ENCODE results near the gene ATXN7L3.
A peak's percentile ranks its signal among the peaks of the same experiment; 100 is the strongest.
"Not testable (repeated sequence)": the region's sequence is repeated elsewhere in the genome, so short reads cannot be mapped to it uniquely, and the experiment has no call there.

ATXN7L3 gene, protein sequence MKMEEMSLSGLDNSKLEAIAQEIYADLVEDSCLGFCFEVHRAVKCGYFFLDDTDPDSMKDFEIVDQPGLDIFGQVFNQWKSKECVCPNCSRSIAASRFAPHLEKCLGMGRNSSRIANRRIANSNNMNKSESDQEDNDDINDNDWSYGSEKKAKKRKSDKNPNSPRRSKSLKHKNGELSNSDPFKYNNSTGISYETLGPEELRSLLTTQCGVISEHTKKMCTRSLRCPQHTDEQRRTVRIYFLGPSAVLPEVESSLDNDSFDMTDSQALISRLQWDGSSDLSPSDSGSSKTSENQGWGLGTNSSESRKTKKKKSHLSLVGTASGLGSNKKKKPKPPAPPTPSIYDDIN

DNA sequence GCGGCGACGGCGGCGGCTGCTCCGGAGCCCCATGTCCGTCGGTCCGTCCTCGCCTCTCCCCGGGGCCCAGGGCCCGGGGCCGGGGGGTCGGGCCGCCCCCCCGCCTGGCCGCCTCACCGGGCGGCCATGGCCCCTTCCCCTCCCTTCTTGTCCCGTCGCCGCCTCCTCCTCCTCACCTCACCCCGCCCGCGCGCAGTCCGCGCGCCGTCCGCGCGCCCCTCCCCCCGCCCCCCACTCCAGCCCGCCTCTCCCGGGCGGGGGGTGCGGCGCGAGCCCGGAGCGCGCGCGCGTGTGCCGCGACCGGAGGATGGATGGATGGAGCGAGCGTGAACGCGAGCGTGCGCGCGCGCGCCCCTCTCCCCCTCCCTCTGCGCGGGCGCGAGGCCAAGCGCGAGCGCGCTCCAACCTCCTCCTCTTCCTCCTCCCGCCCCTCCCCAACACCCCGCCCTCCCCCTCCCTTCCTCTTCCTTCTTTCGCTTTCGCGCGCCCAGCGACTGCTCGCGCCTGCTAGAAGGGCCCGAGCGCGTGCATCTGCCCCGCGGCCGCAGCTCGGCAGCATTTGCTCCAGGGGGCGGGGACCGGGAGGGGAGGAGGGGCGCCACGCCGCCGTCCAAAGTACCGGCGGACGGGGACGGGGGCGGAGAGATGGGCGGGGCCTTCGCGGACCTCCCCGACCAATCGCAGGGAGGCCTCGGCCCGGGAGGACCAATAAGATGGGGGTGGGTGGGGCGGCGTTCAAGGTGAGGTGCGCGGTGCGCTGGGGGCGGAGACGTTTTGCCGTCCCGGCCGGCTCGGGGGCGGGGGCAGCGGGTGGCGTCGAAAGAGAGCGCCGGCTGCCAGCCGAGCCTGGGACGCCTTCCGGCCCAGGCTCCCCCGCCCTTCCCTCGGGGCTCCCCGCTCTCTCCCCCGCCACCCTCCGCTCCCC is at the start of gene ATXN7L3:
Gene ATXN7L3 (minus strand): TSS at position 332 of the 925 bp plus-strand sequence. CDS start 1,814 bp downstream, outside the sequence.
- peak; percentile 70 for DNase-seq (ENCODE audit: low read depth, low spot score)
- Histone ChIP-seq H3K27ac (peak within 1 kb of the TSS; percentile 92), H3K9ac (ENCODE audit: insufficient read length) (peak within 1 kb of the TSS; percentile 93), H3K36me3 (ENCODE audit: insufficient read depth, low read length) (peaks cover 23% of the 10 kb centered on the region), H3K4me3 (peak within 1 kb of the TSS; percentile 76), H3K9me3 (ENCODE audit: low read depth, low read length) (no peaks in the 10 kb centered on the region)
- TF ChIP-seq EZH2 (IDR thresholded peaks at IDR 0.05) (no peak), POLR2AphosphoS5 (IDR thresholded peaks at IDR 0.05; ENCODE audit: borderline replicate concordance, low read depth, low read length) (peak; percentile 26; the same call in 1 of the 2 replicates)

DNA sequence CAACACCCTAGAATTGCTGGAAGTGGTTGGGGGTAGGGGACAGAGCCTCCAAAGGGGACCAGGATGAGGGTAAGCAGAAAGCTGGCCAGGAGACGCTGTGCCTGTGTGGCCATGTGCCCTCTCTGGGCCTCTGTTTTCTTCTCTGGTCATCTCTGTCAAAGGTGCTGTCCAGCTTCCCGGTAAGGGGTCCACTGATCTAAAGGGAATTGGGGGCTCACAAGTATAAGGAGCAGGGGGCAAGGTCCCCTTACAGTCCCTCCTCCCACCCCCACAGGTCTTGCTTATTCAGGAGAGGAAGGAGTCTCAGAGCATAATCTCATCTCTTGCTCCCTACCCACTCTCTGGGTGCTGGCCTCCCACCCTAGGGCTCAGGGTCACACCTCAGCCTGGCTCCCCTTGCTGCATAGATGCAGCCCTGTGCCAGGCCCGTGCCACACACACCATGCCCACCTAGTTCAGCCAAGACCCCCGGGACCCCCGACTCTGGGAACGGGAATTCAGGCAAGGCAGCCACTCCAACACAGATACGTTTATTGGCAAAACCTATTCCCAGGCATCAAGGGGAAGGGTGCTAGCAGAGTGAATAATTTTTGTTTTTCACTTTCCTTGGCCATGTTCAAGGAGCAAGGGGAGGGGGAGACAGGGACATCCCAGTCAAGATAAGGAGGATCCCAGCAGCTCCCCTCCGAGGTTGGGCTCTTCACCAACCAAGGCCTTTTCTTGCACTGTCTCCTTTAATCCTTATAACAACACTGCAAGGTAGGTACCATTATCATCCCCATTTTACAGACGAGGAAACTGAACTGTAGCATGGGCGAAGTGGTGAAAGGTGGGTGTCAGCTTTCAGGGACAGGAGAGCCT is 48.4 kb upstream of the ATXN7L3 start:
- Histone ChIP-seq H3K27ac (no peak overlapping the region), H3K36me3 (ENCODE audit: insufficient read depth, low read length) (no peaks in the 10 kb centered on the region), H3K9ac (ENCODE audit: insufficient read length) (no peak overlapping the region), H3K4me3 (no peak overlapping the region), H3K9me3 (ENCODE audit: low read depth, low read length) (no peaks in the 10 kb centered on the region)
- DNase-seq (ENCODE audit: low read depth, low spot score): no peak
- no peak for TF ChIP-seq EZH2 (IDR thresholded peaks at IDR 0.05)

DNA sequence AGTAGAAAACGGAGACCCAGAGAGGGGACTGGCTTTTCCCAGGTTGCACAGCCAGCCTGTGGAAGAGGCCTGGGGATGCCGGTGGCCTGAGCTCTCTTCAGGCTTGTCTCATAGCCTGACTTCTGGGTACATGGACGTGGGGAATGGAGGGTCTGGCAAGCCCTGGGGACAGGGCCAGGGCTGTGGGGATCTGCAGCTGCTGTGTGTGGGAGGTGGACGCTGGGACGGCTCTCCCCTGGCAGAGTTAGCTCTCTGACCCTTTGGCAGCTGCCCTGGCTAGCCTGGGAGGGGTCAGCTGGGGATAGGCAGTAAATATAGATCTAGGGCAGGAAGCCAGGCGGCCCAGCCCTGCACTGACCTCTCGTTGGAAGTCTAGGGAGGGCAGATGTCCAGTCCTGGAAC is 47.8 kb upstream of the ATXN7L3 start:
- H3K27ac ChIP-seq: no peak overlapping the region
- TF ChIP-seq FOXP2 (optimal IDR thresholded peaks at IDR 0.05; ENCODE audit: control extremely low read depth, extremely low read length, insufficient read depth): no peak
- TF ChIP-seq POLR2AphosphoS5 (IDR thresholded peaks at IDR 0.05; ENCODE audit: borderline replicate concordance, low read depth, low read length): no peak
- no peak for TF ChIP-seq EZH2 (IDR thresholded peaks at IDR 0.05)
- no peak overlapping the region for H3K4me3 ChIP-seq
- H3K9me3 ChIP-seq (ENCODE audit: low read depth, low read length): no peaks in the 10 kb centered on the region
- H3K36me3 ChIP-seq (ENCODE audit: insufficient read depth, low read length): no peaks in the 10 kb centered on the region
- DNase-seq (ENCODE audit: low read depth, low spot score): no peak
- H3K9ac ChIP-seq (ENCODE audit: insufficient read length): no peak overlapping the region

DNA sequence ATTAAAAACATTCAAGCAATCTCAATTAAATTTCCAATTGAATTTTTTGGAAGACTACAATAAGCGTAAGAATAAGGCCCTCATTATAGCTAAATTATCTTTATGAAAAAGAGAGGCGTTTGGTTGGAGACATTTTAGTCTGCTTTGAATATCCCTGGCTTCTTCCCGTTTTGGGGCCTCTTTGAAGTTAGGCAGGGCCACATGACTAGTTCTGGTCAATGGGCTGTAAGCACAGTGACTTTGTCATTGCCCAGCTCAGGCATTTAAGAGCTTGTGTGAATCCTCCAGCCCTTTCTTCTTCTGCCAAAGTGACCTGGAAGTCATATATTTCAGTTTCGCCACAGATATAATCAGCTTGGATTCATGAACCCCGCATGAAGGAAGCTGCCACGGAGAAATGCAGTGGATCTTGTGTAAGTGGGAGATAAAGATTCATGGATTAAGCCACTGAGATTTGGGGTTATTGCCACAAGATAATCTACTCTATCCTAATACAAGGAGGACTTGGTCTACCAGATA is 41.5 kb upstream of the ATXN7L3 start:
- Histone ChIP-seq H3K27ac (no peak overlapping the region), H3K9ac (ENCODE audit: insufficient read length) (no peak overlapping the region), H3K4me3 (no peak overlapping the region), H3K36me3 (ENCODE audit: insufficient read depth, low read length) (no peaks in the 10 kb centered on the region), H3K9me3 (ENCODE audit: low read depth, low read length) (no peaks in the 10 kb centered on the region)
- TF ChIP-seq FOXP2 (optimal IDR thresholded peaks at IDR 0.05; ENCODE audit: control extremely low read depth, extremely low read length, insufficient read depth) (no peak), POLR2AphosphoS5 (IDR thresholded peaks at IDR 0.05; ENCODE audit: borderline replicate concordance, low read depth, low read length) (no peak)
- no peak for DNase-seq (ENCODE audit: low read depth, low spot score)

DNA sequence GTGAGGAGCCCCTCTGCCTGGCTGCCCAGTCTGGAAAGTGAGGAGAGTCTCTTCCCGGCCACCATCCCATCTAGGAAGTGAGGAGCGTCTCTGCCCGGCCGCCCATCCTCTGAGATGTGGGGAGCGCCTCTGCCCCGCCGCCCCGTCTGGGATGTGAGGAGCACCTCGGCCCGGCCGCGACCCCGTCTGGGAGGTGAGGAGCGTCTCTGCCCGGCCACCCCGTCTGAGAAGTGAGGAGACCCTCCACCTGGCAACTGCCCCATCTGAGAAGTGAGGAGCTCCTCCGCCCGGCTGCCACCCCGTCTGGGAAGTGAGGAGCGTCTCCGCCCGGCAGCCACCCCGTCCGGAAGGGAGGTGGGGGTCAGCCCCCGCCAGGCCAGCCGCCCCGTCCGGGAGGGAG is 38.2 kb upstream of the ATXN7L3 start:
- not testable (repeated sequence) for DNase-seq (ENCODE audit: low read depth, low spot score); H3K4me3 ChIP-seq; H3K27ac ChIP-seq; H3K9ac ChIP-seq (ENCODE audit: insufficient read length); H3K9me3 ChIP-seq (ENCODE audit: low read depth, low read length); H3K36me3 ChIP-seq (ENCODE audit: insufficient read depth, low read length)

DNA sequence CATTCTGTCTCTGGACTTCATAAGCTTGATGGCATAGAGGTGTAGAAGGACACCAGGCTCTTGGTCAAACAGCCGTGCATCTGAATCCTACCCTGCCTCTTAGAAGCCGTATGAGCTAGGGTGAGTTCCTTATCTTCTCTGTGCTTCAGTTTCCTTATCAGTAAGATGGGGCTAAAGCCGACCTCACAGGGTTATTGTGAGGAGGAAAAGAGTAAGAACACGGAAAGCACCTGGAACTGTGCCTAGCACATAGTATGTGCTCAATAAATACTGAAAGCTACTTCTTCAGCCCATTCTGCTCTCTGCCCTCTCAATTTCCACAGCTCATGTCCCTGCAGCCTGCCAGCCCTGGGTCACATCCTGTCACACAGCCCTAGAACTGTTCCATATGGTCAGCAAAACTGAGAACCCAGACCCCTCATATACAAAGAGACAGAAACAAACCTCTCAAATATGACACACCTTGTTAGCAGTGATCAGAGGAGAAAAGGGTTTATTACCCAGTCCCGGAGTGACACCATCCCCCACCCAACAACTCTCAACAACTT is 36.8 kb upstream of the ATXN7L3 start:
- H3K27ac ChIP-seq: no peak overlapping the region
- DNase-seq (ENCODE audit: low read depth, low spot score): no peak
- H3K4me3 ChIP-seq: no peak overlapping the region
- H3K9me3 ChIP-seq (ENCODE audit: low read depth, low read length): no peaks in the 10 kb centered on the region
- TF ChIP-seq FOXP2 (optimal IDR thresholded peaks at IDR 0.05; ENCODE audit: control extremely low read depth, extremely low read length, insufficient read depth) (no peak), POLR2AphosphoS5 (IDR thresholded peaks at IDR 0.05; ENCODE audit: borderline replicate concordance, low read depth, low read length) (no peak), EZH2 (IDR thresholded peaks at IDR 0.05) (no peak)
- no peaks in the 10 kb centered on the region for H3K36me3 ChIP-seq (ENCODE audit: insufficient read depth, low read length)
- no peak overlapping the region for H3K9ac ChIP-seq (ENCODE audit: insufficient read length)

DNA sequence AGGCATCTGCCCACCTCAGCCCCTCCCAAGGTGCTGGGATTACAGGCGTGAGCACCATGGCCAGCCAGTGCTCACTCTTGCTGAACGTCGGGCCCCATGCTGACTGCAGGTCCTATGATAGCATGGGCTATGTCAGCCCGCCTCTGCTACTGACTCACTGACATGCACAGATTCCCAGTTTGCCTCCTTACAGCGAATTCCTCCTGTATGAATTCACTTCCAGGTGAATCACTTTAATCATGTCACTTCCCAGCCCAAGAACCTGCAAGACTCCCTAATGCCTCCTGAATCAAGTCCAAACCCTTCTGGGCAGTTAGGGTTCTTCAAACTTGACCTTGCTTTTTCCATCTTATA is 35.9 kb upstream of the ATXN7L3 start:
- no peaks in the 10 kb centered on the region for H3K9me3 ChIP-seq (ENCODE audit: low read depth, low read length)
- no peak overlapping the region for H3K4me3 ChIP-seq
- no peak overlapping the region for H3K27ac ChIP-seq
- no peak for TF ChIP-seq POLR2AphosphoS5 (IDR thresholded peaks at IDR 0.05; ENCODE audit: borderline replicate concordance, low read depth, low read length)
- no peak for TF ChIP-seq FOXP2 (optimal IDR thresholded peaks at IDR 0.05; ENCODE audit: control extremely low read depth, extremely low read length, insufficient read depth)
- TF ChIP-seq EZH2 (IDR thresholded peaks at IDR 0.05): no peak
- H3K9ac ChIP-seq (ENCODE audit: insufficient read length): no peak overlapping the region
- no peaks in the 10 kb centered on the region for H3K36me3 ChIP-seq (ENCODE audit: insufficient read depth, low read length)
- DNase-seq (ENCODE audit: low read depth, low spot score): no peak

DNA sequence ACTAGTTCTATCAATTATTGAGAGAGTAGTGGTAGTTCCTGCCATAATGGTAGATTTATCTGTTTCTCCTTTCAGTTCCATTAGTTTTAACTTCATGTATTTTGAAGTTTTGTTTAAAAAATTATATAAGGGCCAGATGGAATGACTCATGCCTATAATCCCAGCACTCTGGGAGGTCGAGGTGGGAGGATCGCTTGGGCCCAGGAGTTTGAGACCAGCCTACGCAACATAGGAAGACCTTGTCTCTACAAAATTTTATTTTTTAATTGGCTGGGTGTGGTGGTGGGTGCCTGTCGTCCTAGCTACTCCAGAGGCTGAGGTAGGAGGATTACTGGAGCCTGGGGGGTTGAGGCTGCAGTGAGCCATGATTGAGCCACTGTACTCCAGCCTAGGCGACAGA is 33.9 kb upstream of the ATXN7L3 start:
- no peak for DNase-seq (ENCODE audit: low read depth, low spot score)
- H3K9ac ChIP-seq (ENCODE audit: insufficient read length): no peak overlapping the region
- TF ChIP-seq FOXP2 (optimal IDR thresholded peaks at IDR 0.05; ENCODE audit: control extremely low read depth, extremely low read length, insufficient read depth) (no peak), EZH2 (IDR thresholded peaks at IDR 0.05) (no peak), POLR2AphosphoS5 (IDR thresholded peaks at IDR 0.05; ENCODE audit: borderline replicate concordance, low read depth, low read length) (no peak)
- no peaks in the 10 kb centered on the region for H3K9me3 ChIP-seq (ENCODE audit: low read depth, low read length)
- no peaks in the 10 kb centered on the region for H3K36me3 ChIP-seq (ENCODE audit: insufficient read depth, low read length)
- H3K4me3 ChIP-seq: no peak overlapping the region
- no peak overlapping the region for H3K27ac ChIP-seq

All from SK-N-MC (cell line).